HepG2 (cell line): ENCODE measurements around the gene BTBD6.

Source experiments
- ARID4A ChIP-seq: sonication (generic); formaldehyde crosslinking; IDR thresholded peaks from 2 replicates; pipeline ENCODE4 v1.5.0; 2020; ENCODE audit warnings: mild to moderate bottlenecking, missing genetic modification reagents, borderline replicate concordance
- BRCA1 ChIP-seq: sonication (generic); formaldehyde crosslinking; IDR thresholded peaks from 2 replicates; pipeline ENCODE4 v1.4.0; 2020; ENCODE audit warnings: missing genetic modification reagents
- CBX5 ChIP-seq: sonication (generic); formaldehyde crosslinking; IDR thresholded peaks from 2 replicates; pipeline ENCODE4 v1.4.0; 2020; ENCODE audit warnings: missing genetic modification reagents, borderline replicate concordance
- EZH2 ChIP-seq: conservative IDR thresholded peaks from 2 replicates; pipeline ENCODE4 v1.6.1; 2012; ENCODE audit warnings: mild to moderate bottlenecking, low read depth, low read length, moderate library complexity
- GLI4 ChIP-seq: sonication (generic); formaldehyde crosslinking; IDR thresholded peaks from 2 replicates; pipeline ENCODE4 v1.5.1; 2020; ENCODE audit warnings: missing genetic modification reagents, mild to moderate bottlenecking, moderate library complexity, borderline replicate concordance
- HINFP ChIP-seq: sonication (generic); formaldehyde crosslinking; IDR thresholded peaks from 2 replicates; pipeline ENCODE4 v1.4.0; 2020; ENCODE audit warnings: low read depth, mild to moderate bottlenecking, missing genetic modification reagents
- RELA ChIP-seq: sonication (generic); formaldehyde crosslinking; IDR thresholded peaks from 2 replicates; pipeline ENCODE4 v1.4.0; 2020; ENCODE audit warnings: missing genetic modification reagents
- RFXAP ChIP-seq: sonication (generic); formaldehyde crosslinking; IDR thresholded peaks from 2 replicates; pipeline ENCODE4 v1.4.0; 2020; ENCODE audit warnings: missing genetic modification reagents, borderline replicate concordance
- STAG1 ChIP-seq: sonication (generic); formaldehyde crosslinking; IDR thresholded peaks from 2 replicates; pipeline ENCODE4 v1.4.0; 2020; ENCODE audit warnings: missing genetic modification reagents
- ZFP62 ChIP-seq: sonication (generic); formaldehyde crosslinking; IDR thresholded peaks from 2 replicates; pipeline ENCODE4 v1.4.0; 2020; ENCODE audit warnings: missing genetic modification reagents
- ZNF275 ChIP-seq: sonication (generic); formaldehyde crosslinking; IDR thresholded peaks from 2 replicates; pipeline ENCODE4 v1.8.0; 2022; ENCODE audit warnings: missing genetic modification reagents, mild to moderate bottlenecking, inconsistent platforms, borderline replicate concordance
- TF ChIP-seq, protein P1 (sequence below): IDR thresholded peaks from 2 replicates; pipeline ENCODE4 v1.6.1; 2012; ENCODE audit warnings: inconsistent platforms

- TF ChIP-seq, protein P1, sequence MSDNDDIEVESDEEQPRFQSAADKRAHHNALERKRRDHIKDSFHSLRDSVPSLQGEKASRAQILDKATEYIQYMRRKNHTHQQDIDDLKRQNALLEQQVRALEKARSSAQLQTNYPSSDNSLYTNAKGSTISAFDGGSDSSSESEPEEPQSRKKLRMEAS, result no peak
- TF ChIP-seq CBX5, result no peak
- TF ChIP-seq ZFP62, result no peak
- TF ChIP-seq RFXAP (CRISPR knock-in tag), result no peak
- TF ChIP-seq RELA (CRISPR knock-in tag), result no peak
- TF ChIP-seq ZNF275 (CRISPR knock-in tag), result no peak
- no peak for TF ChIP-seq BRCA1
- TF ChIP-seq GLI4 (CRISPR knock-in tag), result no peak
- TF ChIP-seq EZH2, result no peak
- no peak for TF ChIP-seq STAG1 (CRISPR knock-in tag)
- no peak for TF ChIP-seq HINFP
- TF ChIP-seq ARID4A (CRISPR knock-in tag), result no peak
These were observed 33.9 kb downstream of the BTBD6 start for GRCh38 chr14:105282098-105282725.
